ENCODE measurements around the gene LIN28B. TPM values are rescaled to one million over a fixed set of nuclear protein-coding genes. Genes with fewer than 3 reads are reported as not detected.

Gene LIN28B
- total RNA-seq, 4 donors from 2014 or later = not detected

DNA sequence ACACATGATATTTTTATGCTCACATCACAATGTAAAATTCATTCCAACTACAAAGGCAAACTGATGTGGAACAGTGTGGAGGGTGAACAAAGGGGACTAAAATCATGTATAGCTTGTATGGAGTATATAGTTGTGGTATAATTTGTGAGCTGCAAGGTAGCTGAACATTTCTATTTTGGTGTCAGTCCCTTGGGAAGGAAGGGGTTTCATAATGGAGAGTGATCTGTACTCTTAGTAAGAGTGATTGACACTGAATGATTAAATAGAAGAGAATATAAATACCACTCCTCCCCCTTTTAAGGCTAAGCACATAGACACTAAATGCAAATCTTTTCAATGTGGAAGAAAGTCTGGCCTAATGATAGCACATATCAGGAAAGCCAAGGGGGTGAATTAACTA is 118.3 kb downstream of the LIN28B start:
- TF ChIP-seq, protein P1, sequence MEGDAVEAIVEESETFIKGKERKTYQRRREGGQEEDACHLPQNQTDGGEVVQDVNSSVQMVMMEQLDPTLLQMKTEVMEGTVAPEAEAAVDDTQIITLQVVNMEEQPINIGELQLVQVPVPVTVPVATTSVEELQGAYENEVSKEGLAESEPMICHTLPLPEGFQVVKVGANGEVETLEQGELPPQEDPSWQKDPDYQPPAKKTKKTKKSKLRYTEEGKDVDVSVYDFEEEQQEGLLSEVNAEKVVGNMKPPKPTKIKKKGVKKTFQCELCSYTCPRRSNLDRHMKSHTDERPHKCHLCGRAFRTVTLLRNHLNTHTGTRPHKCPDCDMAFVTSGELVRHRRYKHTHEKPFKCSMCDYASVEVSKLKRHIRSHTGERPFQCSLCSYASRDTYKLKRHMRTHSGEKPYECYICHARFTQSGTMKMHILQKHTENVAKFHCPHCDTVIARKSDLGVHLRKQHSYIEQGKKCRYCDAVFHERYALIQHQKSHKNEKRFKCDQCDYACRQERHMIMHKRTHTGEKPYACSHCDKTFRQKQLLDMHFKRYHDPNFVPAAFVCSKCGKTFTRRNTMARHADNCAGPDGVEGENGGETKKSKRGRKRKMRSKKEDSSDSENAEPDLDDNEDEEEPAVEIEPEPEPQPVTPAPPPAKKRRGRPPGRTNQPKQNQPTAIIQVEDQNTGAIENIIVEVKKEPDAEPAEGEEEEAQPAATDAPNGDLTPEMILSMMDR (IDR thresholded peaks at IDR 0.05; ENCODE audit: low read depth) = no peak

DNA sequence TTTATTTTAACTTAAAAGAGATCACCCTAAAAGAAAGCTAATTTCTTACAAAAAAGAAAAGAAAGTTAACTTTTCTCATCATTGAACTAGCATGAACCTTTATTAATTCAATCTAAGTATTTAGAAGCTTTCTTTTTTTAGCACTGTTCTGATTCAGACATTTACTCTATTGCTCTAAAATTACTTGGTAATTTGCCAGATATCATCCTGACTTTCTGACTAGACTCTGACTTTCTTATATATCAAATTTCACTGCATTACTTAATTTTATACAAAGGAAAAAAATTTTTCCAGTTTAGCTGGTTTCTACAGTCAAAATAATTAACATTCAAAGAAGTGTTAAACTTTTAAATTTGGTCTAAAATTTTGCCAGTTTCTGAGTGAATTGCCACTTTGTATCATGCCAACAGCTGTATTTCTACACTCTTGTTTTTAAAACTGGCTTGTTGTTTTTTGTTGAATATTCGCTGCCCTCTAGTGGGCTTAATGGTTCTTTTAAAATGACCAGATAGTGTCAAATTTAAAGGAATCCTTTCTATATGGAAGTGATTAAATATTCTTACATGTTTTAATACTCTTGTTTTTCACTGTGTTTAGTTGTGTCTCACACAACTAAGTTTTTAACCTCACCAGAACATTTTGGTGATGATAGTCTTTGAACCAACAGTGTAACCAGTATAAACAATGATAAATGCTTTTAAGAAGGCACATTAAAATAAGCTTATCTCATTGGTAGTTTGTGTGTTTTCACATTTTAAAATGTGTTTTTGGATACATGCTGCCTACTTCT is 120.9 kb downstream of the LIN28B start:
- TF ChIP-seq, protein P1 (IDR thresholded peaks at IDR 0.05; ENCODE audit: low read depth) = no peak

DNA sequence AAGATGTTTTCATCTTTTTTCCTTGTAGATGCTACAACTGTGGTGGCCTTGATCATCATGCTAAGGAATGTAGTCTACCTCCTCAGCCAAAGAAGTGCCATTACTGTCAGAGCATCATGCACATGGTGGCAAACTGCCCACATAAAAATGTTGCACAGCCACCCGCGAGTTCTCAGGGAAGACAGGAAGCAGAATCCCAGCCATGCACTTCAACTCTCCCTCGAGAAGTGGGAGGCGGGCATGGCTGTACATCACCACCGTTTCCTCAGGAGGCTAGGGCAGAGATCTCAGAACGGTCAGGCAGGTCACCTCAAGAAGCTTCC is 121.4 kb downstream of the LIN28B start:
- TF ChIP-seq, protein P1 (IDR thresholded peaks at IDR 0.05; ENCODE audit: low read depth) = no peak

DNA sequence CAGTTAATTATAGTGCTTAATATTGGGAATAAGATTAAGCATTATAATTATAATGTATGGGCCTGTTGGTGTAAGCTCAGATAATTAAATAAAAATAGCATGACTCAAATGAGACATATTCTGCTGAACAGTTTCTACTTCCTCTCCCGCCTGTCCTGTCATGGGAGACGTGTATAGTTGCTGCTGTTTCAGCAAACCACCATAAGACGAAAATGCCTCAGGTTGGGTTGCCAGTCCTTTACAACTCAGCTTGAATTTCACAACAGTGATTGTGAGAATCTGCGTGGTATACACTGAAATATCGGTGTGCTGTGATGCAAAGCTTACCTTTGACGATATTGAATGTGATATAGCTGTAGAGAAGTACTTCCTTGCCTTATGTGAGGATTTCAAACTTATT is 123.4 kb downstream of the LIN28B start:
- TF ChIP-seq, protein P1 (IDR thresholded peaks at IDR 0.05; ENCODE audit: low read depth) = no peak

DNA sequence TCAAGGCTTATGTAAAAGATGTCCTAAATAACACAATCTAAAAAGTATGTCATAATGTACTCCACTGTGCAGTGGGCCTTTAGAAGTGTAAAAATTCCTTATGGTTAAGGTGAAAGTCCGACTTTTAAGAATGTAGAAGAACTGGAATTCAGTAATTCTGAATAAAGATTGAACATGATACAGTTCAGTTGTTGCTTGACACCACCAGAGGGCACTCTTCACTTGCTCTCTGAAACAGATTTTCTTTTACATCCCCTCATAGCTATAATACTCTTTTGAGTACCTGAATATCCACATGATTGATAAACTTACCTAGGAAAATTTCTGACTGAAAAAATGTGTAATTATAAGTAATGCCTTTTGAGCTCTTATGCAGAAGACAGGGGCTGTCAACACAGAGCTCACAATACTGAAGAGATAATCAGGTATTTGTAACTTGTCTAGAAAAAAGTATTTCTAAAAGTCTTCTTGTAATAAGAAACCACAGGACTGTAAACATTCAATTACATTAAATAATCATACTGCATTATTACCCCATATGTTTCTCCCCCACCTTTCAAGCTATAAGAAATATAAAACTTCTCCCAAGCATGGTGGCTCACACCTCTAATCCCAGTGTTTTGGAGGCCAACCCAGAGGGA is 130.8 kb downstream of the LIN28B start:
- TF ChIP-seq, protein P1 (IDR thresholded peaks at IDR 0.05; ENCODE audit: low read depth) = no peak

DNA sequence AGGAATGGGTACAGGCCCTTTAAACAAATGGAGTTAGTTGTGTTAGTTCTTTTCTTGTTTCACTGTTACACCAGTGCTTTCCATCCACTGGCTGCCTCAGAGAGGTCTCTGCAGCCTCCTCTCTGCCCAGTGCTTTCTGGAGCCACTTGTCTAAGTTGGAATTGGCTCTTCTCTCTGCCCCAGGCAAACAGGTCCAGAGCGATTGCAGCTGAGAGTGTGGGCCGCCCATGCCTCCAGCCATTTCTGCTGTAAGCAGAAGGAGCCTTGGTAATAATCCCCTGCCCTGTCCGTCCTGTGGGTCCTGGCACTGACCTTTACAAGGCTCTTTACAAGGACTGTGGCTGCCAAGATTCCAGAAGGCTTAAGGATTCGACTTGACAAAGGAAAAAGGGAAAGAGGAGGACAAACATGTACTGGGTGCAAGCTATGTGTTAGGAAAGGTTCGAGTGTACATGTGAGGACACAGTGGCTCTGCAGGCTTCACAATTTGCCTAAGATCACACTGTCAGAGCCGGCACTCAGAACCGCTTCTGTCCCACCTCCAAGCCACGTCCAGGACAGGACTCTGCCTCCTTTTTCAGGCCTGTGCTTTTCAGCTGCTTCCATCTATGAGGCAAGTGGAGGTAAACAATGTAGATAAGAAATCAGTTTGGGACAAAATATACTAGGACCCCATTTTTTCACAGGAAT is 134.4 kb downstream of the LIN28B start:
- TF ChIP-seq, protein P1 (IDR thresholded peaks at IDR 0.05; ENCODE audit: low read depth) = no peak

GRCh38 chr6:105094133-105094640 is 137.3 kb downstream of the LIN28B start:
- TF ChIP-seq, protein P1 (IDR thresholded peaks at IDR 0.05; ENCODE audit: low read depth) = no peak
